HCT116 (cell line): ENCODE results near the gene PRCP. TPM values are rescaled to one million over a fixed set of nuclear protein-coding genes. Genes with fewer than 3 reads are reported as not detected.

Experiments
- ATAC-seq: fragments of 200-7000 bp; cut with Tn5 transposase; 2 replicates; pipeline ENCODE4 v1.9.1; 2020; ENCODE audit warnings: mild to moderate bottlenecking, moderate library complexity
- BruUV-seq: library from RNA; stranded (reverse); fragments of 400-500 nt; replicated peaks from 2 replicates; lab custom pipeline; 2021; lab: Mats Ljungman, UMichigan
- CTCF ChIA-PET: fragments of 300-600 bp; sonication (Branson Sonifier 250); formaldehyde crosslinking; loops from one replicate; lab custom pipeline; 2021; ENCODE audit warnings: antibody characterized with exemption; lab: Charles Lee
- POLR2A ChIA-PET: fragments of 300-600, 350-600 bp; sonication (Branson Sonifier 250); formaldehyde crosslinking; loops from one replicate; lab custom pipeline; 2021; ENCODE audit warnings: antibody characterized with exemption; lab: Charles Lee
- RAD21 ChIA-PET, 2 experiments: fragments of 300-600 bp; sonication (Branson Sonifier 250); formaldehyde crosslinking; loops; one replicate each; lab custom pipeline; 2023; ENCODE audit warnings: low total read pairs in 2 of 2; ENCODE audit not compliant: uncharacterized antibody in 2 of 2, unreplicated experiment in 2 of 2, low non-redundant PET in 1 of 2; lab: Charles Lee
- DNase-seq: peaks from one replicate; pipeline ENCODE4 v3.0.0-alpha.2; 2010; ENCODE audit warnings: low read depth, low spot score
- H2AFZ ChIP-seq: fragments of 200-600 bp; shearing (Covaris generic), sonication (generic); 2 replicates; pipeline ENCODE4 v1.6.1; 2017; ENCODE audit warnings: low read depth, mixed run types, mixed read lengths, antibody characterized with exemption, low read length; ENCODE audit not compliant: poor library complexity, severe bottlenecking
- H3K27ac ChIP-seq: 2 replicates; pipeline ENCODE4 v1.5.1; 2012; ENCODE audit warnings: low read depth, low read length
- H3K27me3 ChIP-seq: fragments of 200-600 bp; sonication (generic); 2 replicates; pipeline ENCODE4 v1.6.1; 2016; ENCODE audit warnings: mixed run types, low read length, mixed read lengths; ENCODE audit not compliant: insufficient read depth
- H3K36me3 ChIP-seq, 2 experiments: fragments of 200-500 bp in 1 of 2; fragments of 200-600 bp in 1 of 2; sonication (Bioruptor generic) in 1 of 2; sonication (generic) in 1 of 2; 2 replicates each; pipeline versions ENCODE4 v1.5.1 to v1.6.1; 2014 to 2016; ENCODE audit warnings: low read length in 2 of 2, inconsistent platforms in 1 of 2, mixed read lengths in 1 of 2, mixed run types in 1 of 2; ENCODE audit not compliant: insufficient read depth in 2 of 2, control insufficient read depth in 1 of 2
- H3K4me1 ChIP-seq, 2 experiments: fragments of 200-600 bp in 1 of 2; sonication (generic) in 1 of 2; 2 replicates each; pipeline versions ENCODE4 v1.5.1 to v1.6.1; 2012 to 2017; ENCODE audit warnings: low read length in 2 of 2, inconsistent platforms in 1 of 2, mild to moderate bottlenecking in 1 of 2, mixed read lengths in 1 of 2, mixed run types in 1 of 2, moderate library complexity in 1 of 2; ENCODE audit not compliant: insufficient read depth in 2 of 2, control insufficient read depth in 1 of 2
- H3K4me2 ChIP-seq: fragments of 200-600 bp; sonication (generic); 2 replicates; pipeline ENCODE4 v1.6.1; 2017; ENCODE audit warnings: mixed run types, low read length, mixed read lengths
- H3K4me3 ChIP-seq, 2 experiments: fragments of 200-600 bp in 1 of 2; sonication (generic) in 1 of 2; replicated peaks in 1 of 2; 2 replicates each; pipeline ENCODE4 v1.5.1; 2011 to 2016; ENCODE audit warnings: low read length in 2 of 2, control low read depth in 1 of 2, low read depth in 1 of 2, mild to moderate bottlenecking in 1 of 2, mixed read lengths in 1 of 2, mixed run types in 1 of 2
- H3K79me2 ChIP-seq: fragments of 200-600 bp; sonication (generic); 2 replicates; pipeline ENCODE4 v1.6.1; 2017; ENCODE audit warnings: mild to moderate bottlenecking, mixed run types, low read length, moderate library complexity, mixed read lengths; ENCODE audit not compliant: insufficient read depth
- H3K9ac ChIP-seq: fragments of 200-600 bp; sonication (generic); 2 replicates; pipeline ENCODE4 v1.6.1; 2016; ENCODE audit warnings: low read length, mixed read lengths
- H3K9me2 ChIP-seq: fragments of 200-600 bp; sonication (generic), shearing (Covaris generic); 2 replicates; pipeline ENCODE4 v1.6.1; 2017; ENCODE audit warnings: mixed run types, mild to moderate bottlenecking, moderate library complexity; ENCODE audit not compliant: insufficient read depth
- H3K9me3 ChIP-seq, 2 experiments: fragments of 200-500 bp in 1 of 2; fragments of 200-600 bp in 1 of 2; sonication (Bioruptor generic) in 1 of 2; sonication (generic) in 1 of 2; 2 replicates each; pipeline ENCODE4 v1.6.1; 2014 to 2017; ENCODE audit warnings: low read length in 2 of 2, mixed read lengths in 2 of 2, inconsistent platforms in 1 of 2, low read depth in 1 of 2, mild to moderate bottlenecking in 1 of 2, mixed run types in 1 of 2, moderate library complexity in 1 of 2; ENCODE audit not compliant: control insufficient read depth in 1 of 2, insufficient read depth in 1 of 2
- H4K20me1 ChIP-seq: fragments of 200-600 bp; sonication (generic), shearing (Covaris generic); 2 replicates; pipeline ENCODE4 v1.6.1; 2017; ENCODE audit warnings: mixed run types, mild to moderate bottlenecking, moderate library complexity; ENCODE audit not compliant: insufficient read depth
- ATF3 ChIP-seq: IDR thresholded peaks from 2 replicates; pipeline ENCODE4 v1.6.1; 2012
- CBX3 ChIP-seq: IDR thresholded peaks from 2 replicates; pipeline ENCODE4 v1.6.1; 2012; ENCODE audit warnings: low read depth
- EGR1 ChIP-seq: IDR thresholded peaks from 2 replicates; pipeline ENCODE4 v1.6.1; 2012; ENCODE audit warnings: low read depth
- ELF1 ChIP-seq: IDR thresholded peaks from 2 replicates; pipeline ENCODE4 v1.6.1; 2012; ENCODE audit warnings: low read depth, borderline replicate concordance
- JUND ChIP-seq: IDR thresholded peaks from 2 replicates; pipeline ENCODE4 v1.6.1; 2012
- MAX ChIP-seq: IDR thresholded peaks from 2 replicates; pipeline ENCODE4 v1.6.1; 2012
- POLR2A ChIP-seq: IDR thresholded peaks from 2 replicates; pipeline ENCODE4 v1.7.0; 2011; ENCODE audit warnings: borderline replicate concordance; ENCODE audit not compliant: insufficient read depth, insufficient read length; ENCODE audit errors: extremely low read depth
- POLR2AphosphoS5 ChIP-seq: IDR thresholded peaks from 2 replicates; pipeline ENCODE4 v1.6.1; 2011; ENCODE audit warnings: mild to moderate bottlenecking, low read depth, low read length, moderate library complexity
- SIN3A ChIP-seq: IDR thresholded peaks from 2 replicates; pipeline ENCODE4 v1.6.1; 2012; ENCODE audit warnings: low read depth
- SP1 ChIP-seq: IDR thresholded peaks from 2 replicates; pipeline ENCODE4 v1.6.1; 2012; ENCODE audit warnings: low read depth
- SRF ChIP-seq: IDR thresholded peaks from 2 replicates; pipeline ENCODE4 v1.6.1; 2012; ENCODE audit warnings: low read depth
- TCF7L2 ChIP-seq: IDR thresholded peaks from 2 replicates; pipeline ENCODE4 v1.7.0; 2011; ENCODE audit warnings: borderline replicate concordance, inconsistent platforms; ENCODE audit not compliant: insufficient read depth, insufficient read length; ENCODE audit errors: extremely low read depth
- YY1 ChIP-seq: IDR thresholded peaks from 2 replicates; pipeline ENCODE4 v1.6.1; 2011; ENCODE audit warnings: low read length, low read depth, moderate library complexity, mild to moderate bottlenecking; ENCODE audit not compliant: insufficient replicate concordance; ENCODE audit errors: extremely low read depth
- intact Hi-C: fragments of 100-400 bp; cut with micrococcal nuclease; formaldehyde crosslinking; loops from 2 replicates; pipeline ENCODE4 v1.10.0; 2022
- total RNA-seq: library from RNA; stranded (reverse); gene quantifications from one replicate; pipeline ENCODE4 v1.2.1, GENCODE V29; 2021; ENCODE audit not compliant: unreplicated experiment

The PRCP gene
- total RNA-seq, 1 experiment from 2014 or later: 50.0 TPM

- peak within 1 kb of the TSS; percentile 96 for H3K4me2 ChIP-seq
- H4K20me1 ChIP-seq: peaks cover 13% of the 10 kb centered on the region; the same call in 1 of the 2 replicates
- DNase-seq (peak; percentile 98), ATAC-seq (peak; percentile 70)
- H3K27ac ChIP-seq: peak within 1 kb of the TSS; percentile 55
- ChIA-PET CTCF (interaction anchor here (1.0 to 2.7 kb wide), 7 partner anchors 26 to 391 kb away, joined by 3 to 14 read pairs (median 4); partner anchors contain the start of gene CCDC90B), RAD21 (no interaction called here), POLR2A (interaction anchor here (0.8 to 2.1 kb wide), 7 partner anchors 9 to 803 kb away, joined by 3 to 15 read pairs (median 3); partner anchors contain the start of genes CCDC90B and PCF11)
- H3K27me3 ChIP-seq: no peaks in the 10 kb centered on the region
- H3K9me2 ChIP-seq: no peaks in the 10 kb centered on the region
- H3K4me1 ChIP-seq: peaks cover 10 to 24% of the 10 kb centered on the region in 2 experiments; a peak in 3 of 4 replicates
- no peaks in the 10 kb centered on the region for H3K9me3 ChIP-seq
- peak within 1 kb of the TSS; percentile 55 to 96 for H3K4me3 ChIP-seq
- H2AFZ ChIP-seq: peak within 1 kb of the TSS; percentile 65
- TF ChIP-seq SIN3A: peak; percentile 100
- no peak for TF ChIP-seq ATF3
- peak; percentile 82 for TF ChIP-seq SP1
- peak; percentile 12 for TF ChIP-seq YY1
- peak; percentile 97 for TF ChIP-seq MAX
- TF ChIP-seq CBX3: 0 out of 2 replicates have a peak, but pooled peaks have one; percentile 58
- peak; percentile 75 for TF ChIP-seq POLR2AphosphoS5
- no peak; the same call in 1 of the 2 replicates for TF ChIP-seq ELF1
- no peak for TF ChIP-seq EGR1
- TF ChIP-seq JUND: peak; percentile 70
- TF ChIP-seq POLR2A: peak; percentile 77
- peak; percentile 48 for TF ChIP-seq TCF7L2
- TF ChIP-seq SRF: peak; percentile 58; the same call in 1 of the 2 replicates
- H3K79me2 ChIP-seq: peaks cover 59% of the 10 kb centered on the region
- no TSS peak for BruUV-seq
- H3K9ac ChIP-seq: peak within 1 kb of the TSS; percentile 84
- no peaks in the 10 kb centered on the region for H3K36me3 ChIP-seq
- intact Hi-C loops: loop anchor here (1.0 to 2.0 kb wide), 3 partner anchors 35 to 255 kb away; partner anchors contain the start of gene RAB30
These were observed 1.1 kb upstream of the PRCP start, which contains the start of gene DDIAS for GRCh38 chr11:82901165-82901921. DDIAS (plus strand) TSS chr11:82901736; CDS start chr11:82914739, 13,003 bp downstream.
